Hepatic stellate cell (primary cell): ENCODE data around the gene VANGL1.

Experiments used
- DNase-seq: peaks from one replicate; pipeline ENCODE4 v3.0.0; 2011; ENCODE audit warnings: low spot score

The VANGL1 gene

DNA sequence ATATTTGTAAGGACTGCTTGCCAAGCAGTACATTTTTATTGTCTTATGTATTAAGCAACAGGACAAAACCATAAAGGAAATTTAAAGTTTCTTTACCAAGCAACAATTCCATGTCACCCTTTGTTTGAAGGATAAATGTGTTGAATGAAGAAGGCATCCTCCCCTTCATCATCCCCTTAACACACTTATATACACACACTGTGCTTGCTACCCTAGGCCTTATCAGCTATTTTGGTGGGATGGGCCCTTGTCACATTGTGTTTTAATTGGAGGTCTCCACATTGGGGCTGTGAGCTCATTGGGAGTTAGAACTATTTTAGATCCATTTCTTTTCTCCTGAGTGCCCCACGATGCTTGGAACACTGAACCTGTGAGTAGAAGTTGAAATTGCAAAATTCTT is 1.9 kb downstream of the VANGL1 start:
- no peak for DNase-seq

DNA sequence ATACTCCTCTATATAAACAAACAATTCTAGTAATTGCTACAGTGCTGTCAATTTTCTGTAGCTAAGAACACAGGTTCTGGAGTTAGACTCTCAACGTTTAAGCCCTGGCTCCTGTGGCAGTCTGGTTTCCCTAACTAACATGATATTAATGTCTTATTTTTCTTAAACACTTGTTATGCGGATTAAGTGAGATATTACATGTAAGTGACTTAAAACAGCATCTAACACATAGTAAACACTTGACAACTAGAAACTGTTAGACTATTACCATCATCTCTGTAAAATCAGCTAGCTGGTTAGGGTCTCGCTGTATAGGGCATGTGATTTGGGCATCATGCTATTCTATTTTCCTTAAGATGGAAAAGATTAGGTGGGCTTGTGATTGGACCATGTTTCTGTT is 2.3 kb downstream of the VANGL1 start:
- no peak for DNase-seq

DNA sequence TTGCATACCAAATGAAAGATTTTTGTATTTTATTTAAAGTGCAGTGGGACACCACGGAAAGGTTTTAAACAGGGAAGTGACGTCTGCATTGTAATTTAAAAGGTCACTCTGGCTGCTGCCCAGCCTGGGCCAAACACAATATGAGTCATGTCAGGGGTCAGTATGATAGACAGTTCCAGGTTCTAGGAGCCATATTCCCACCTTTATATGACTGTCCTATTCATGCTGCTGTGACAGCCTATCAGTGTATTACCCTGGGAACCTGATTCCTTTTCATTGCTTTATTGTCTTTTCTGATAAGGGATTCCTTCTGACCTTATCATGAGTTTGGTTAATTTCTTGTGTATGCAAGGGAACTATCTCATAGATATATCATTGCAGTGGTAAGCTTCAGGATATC is 5.3 kb downstream of the VANGL1 start:
- DNase-seq: no peak

DNA sequence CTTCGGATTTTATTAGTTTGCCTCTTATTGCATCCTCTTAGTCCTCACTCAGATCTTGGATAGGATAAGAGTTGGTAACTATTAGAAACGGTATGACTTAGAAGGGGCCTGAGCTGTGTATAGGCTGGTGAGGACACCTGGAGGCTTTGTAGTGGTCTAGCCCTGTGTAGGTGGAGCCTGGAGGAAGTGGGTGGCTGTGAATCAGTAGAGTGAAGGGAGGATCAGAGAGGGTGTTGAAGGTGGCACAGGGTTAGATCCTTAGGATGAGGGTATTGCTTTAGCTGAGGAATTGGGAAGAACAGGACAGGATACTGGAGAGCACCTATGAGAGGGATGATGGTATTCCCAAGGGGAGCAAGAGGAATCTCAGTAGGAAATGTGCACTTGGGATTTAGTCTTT is 5.7 kb downstream of the VANGL1 start:
- DNase-seq: no peak

DNA sequence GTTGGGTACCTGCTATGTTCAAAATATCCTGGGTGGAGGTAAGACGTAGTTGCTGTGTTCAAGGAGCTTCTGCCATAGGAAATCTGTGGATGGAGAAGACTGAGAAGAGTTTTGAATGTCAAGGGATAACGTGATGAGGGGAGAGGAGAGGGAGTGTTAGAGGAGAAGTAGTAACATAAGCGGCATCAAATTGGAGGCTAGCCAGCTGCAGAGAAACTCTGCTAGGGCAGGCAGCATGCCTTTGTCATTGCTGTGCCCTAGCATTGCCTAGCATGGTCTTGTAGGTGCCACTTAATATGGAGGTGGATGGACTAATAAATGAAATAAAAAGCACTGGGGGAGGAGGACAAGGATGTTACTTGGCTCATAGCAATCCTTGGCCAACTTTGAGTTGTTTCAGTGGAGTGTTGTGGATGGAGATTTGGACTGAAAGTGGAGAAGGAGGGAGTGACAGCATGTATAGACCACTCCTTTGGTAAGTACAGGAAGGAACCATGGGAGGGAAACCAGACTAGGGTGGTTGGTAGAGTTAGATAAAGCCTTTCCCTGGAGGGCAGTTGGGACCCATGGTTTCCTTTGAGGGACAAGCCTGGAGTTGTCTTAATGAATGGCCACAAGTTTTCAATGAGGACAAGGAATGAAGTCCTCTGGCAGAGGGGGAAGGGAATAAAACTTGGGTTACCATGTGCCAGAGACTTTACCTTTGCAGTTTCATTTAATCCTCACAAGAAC is 6.3 kb downstream of the VANGL1 start:
- no peak for DNase-seq

DNA sequence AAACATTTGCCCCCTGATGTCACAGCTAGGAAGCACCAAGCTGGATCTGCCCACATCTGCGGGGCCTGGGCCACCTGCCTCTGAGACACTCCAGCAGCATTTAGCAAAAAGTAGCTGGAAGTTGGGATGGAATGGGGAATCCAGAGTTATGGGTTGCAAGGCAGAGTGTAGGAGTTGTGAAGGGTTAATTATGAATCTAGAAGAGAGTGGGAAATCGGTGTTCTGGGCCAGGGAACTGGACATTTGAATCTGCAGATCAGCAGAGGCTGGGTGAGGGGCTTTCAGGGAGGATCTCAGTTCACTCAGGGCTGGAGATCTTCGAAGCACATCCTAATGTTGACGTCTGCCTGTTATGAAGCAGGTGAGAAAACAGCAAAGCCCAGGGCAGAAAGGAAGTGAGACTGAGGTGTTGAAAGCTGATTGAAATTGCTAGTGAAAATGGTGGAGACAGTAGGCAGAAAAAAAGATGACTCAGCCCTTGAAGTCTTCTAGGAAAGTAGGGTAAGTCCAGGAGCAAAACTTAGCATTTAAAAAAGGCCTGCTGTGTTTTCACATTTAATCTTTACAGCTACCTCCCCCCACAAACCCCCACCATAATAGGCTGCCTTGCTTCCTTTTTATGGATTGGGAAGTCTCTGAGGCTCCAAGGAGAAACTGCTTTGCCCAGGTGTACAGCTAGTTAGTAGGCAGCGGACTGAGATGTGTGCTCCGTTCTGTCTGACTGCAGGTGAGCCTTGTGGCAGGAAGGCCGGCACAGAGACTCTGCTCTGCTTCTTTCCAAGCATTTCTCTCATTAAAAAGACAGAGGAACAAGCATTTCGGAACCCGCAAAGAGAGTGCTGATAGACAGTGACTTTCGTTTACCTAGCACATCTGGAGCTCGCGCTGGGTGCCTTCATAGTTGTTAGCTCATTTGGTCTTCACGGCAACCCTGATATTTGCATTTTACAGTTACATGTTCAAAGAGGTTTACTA is 7.2 kb downstream of the VANGL1 start:
- no peak for DNase-seq

DNA sequence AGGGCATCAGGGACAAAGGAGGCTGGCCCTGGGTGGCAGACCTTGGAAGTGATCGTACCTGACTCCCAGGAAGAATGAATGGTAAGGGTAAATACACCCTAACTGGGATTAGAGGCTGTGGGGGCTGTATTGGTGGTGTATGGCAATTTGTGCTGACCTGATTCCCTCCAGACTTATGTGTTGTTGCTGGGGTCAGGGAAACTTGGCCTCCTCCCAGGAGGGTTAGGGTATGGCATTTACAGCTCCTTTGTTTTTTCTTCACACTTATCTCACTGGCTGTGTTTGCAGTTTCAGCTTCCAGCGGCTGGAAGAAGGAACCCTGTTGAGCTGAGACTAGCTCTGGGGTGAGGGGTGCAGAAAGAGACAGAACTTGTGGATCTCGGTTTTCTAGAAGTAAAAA is 8.2 kb downstream of the VANGL1 start:
- no peak for DNase-seq

DNA sequence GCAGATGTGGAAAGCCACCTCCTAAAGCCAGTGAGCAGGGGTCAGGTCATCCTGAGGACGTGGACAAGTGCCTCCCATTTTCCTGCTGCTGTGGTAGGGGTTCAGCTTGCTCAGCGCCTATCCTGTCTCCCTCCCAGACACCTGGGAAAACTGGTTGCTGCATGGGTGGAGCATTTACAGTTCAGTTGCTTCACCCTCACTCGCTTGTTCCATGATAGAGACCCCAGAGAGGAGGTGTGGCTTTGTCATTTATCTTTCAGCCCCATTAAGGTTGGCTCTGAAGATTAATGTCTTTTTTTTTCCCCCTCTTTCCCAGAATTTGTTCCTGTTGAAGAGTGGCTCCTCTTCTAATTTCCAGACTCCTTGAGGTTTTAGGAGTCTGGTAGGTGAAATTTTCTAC is 9.2 kb downstream of the VANGL1 start:
- DNase-seq: no peak

DNA sequence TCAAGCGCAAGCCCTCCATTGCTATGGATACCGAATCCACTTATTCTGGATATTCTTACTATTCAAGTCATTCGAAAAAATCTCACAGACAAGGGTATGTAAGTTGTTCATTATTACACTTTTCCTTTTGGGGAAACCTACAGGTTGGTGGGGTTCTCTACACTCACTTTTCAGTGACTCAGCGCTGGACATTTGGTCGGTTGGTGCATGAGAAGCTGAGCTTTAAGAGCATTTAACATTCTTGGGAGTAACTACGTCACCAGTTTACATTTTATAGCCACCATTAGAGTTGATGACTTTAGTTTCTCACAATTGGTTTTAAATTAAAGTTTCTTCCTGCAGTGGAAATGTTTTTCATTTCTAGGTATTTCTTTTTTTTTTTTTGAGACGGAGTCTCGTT is 9.6 kb downstream of the VANGL1 start:
- no peak for DNase-seq

DNA sequence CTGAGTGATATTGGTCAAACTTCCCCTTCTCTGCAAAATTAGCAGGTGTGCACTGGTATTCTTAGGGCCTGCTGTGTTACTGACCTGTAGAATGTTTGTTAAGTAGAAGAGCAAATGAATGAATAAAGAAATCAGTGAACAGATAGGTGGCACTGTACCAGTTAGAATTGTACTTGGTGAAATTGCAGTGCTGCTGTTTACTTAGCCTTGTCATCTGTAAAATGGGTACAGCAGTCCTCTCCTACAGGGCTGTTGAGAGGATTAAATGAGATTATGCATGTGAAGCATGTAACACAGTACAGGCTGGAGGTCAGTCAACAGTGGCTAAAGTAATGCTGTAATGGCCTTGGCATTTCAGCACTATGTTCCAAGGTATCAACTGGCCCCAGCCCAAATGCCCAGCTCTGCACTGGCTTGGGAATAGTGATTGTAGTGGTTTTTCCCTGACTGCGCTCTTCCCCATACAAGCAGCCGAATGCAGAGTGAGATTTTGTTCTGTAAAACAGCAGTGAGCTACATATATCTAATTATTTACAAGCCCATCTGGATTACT is 10.5 kb downstream of the VANGL1 start:
- no peak for DNase-seq

DNA sequence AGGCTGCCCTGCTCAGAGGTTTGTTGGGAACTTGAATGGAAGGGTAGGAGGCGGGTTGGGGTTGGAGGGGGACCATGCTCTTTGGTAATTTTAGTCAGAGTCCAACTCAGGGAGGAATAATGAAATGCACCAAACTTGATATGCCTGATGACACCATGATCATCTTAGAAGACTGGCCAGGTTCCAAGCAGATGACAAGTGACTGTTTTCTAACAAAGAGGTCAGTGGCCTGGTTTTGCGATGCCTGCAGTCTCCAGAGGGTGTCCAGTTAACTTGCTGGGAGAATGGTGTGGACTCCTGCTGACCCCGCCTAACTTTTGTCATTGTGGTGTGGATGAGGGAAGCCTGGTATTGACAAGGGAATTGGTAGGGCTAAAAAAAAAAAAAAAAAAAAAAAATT is 12.4 kb downstream of the VANGL1 start:
- DNase-seq: no peak

DNA sequence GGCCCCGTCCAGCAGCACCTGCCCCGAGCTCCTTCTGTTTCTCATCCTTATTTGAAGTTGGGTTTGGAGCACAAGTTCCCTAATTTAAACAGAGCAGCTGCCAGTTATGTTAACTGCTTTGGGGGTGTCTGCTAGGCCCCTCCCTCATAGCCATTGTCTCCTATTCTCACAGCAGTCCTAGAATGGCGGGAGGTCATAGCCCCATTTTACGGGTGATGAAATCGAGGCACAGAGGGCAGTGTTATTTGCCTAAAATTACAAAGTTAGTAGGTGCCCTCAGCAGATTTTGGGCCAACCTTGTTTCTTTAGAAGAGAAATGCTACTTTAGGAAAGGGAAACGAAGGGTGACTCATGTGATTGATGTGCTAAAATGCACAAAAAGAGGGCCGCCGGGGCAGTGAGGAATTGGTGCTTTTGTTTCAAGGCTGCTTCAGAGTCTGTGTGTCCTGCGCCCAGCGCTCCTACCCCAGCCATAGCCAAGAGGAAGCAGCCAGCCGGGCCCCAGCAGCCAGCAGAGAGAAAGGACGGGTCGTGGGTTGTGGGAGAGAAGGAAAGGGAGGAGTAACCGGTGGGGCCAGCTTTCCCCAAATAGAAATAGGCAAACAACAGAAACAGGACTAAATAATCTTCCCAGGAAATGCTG is 13.0 kb downstream of the VANGL1 start:
- peak; percentile 43 for DNase-seq

DNA sequence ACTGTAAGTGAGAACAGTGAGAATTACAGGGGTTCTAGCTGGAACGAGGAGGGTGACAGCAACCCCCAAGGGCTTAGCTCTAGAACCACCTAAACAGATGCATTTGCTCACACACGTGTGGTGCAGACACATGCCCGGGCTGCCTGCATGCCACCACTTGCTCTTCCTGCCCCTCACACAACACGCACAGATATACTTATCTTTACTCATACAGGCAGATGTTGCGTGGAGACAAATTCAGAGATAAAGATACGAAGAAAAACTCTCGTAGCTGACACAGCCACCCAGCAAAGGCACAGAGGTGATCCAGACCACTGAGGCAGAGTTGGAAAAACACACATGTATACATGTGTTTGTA is 13.5 kb downstream of the VANGL1 start:
- DNase-seq: no peak

DNA sequence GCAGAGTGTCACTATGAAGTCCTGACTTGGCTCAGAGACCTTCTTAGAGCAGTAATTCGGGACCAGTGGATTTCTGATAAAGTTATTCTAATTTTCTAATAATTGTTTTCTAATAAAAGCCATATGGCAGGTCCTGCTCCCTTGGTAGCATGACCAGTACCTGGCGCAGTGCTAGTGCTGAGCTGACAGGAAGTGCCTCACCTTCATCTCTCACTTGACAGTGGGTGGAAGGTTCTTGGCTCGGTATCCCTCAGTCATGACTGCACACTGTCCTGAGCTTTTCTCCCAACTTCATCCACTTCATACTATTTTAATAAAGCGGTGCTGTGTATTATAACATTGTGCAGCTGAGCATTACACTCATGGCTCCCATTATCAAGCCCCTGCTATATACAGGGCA is 14.1 kb downstream of the VANGL1 start:
- DNase-seq: no peak

DNA sequence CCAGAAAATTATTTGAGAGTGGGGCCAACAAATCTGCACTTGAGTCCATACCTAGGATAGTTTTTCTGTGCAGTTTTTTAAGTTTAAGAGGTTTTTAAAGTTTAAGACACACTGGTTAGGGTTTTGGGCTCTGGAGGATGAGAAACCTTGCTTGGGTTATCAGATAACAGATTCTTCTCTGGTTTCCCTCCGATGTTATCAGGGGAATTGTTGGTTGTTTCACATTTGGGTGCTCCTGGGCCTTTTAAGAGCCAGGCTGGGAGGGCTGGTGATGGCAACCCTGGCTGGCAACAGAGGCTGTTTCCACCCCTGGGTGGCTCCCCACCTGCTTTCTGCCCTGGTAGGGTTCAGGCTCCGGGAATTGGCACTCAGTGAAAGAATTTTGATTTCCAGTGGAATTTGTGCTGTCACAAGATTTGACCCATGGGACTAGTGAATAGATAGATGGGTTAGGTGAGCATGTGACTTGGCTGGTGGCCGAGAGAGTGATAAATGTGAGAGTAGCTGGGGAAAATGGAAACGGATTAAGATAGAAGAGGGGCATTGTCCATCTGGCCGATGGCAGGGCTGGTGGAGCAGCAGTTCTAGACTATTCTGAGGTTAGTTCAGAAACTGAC is 14.8 kb downstream of the VANGL1 start:
- DNase-seq: no peak

DNA sequence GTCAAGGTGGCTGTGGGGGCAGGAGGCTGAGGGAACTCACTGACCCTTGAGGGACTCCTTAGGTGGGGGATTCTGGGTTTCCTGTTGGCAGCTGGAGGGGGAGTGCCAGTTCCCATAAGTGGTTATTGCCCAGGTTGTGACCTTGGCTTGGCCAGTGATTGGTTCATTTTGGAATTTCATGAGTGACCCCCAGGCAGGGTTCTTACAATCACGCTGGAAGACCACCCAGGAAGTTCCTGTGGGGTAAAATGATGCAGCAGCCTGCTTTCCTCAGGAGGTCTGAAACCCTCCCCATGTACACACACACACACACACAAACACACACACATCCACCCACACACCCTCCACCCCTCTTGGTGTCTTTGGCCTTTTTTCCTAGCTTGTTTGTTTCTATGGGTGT is 16.9 kb downstream of the VANGL1 start:
- DNase-seq: no peak

DNA sequence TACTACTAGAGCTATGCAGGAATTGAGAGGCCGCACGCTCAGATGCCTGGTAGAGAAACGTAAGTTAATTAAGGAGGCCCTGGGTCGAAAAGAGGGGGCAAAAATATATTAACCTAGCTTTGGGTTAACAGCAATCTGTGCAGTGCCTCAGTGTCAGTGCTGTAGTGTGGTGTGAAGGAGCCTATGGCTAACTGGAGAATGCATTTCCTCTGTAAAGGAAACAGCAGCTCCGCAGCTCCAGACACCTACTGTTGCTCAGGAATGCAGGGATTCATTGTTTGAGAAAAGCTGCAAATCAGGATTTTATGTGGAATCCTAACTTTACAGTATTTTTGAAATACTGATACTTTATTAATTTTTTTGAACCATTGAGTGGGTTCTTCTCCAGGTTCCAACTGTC is 18.4 kb downstream of the VANGL1 start:
- DNase-seq: no peak

DNA sequence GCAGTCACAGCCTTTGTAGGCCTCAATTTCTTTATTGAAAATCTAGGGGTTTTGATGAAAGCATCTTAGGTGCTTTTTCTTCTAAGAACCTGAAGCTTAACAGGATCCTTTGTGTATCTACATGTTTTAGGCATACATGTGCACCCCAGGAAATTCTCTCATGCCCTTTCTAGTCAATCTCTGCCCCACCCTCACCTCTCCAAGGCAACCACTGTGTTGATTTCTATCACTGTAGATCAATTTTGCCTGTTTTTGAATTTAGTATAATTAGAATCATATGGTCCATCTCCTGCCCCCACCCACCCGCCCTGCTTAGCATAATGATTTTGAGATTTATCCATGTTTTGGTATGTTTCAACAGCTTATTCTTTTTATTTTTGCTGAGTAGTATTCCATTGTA is 19.4 kb downstream of the VANGL1 start:
- no peak for DNase-seq

DNA sequence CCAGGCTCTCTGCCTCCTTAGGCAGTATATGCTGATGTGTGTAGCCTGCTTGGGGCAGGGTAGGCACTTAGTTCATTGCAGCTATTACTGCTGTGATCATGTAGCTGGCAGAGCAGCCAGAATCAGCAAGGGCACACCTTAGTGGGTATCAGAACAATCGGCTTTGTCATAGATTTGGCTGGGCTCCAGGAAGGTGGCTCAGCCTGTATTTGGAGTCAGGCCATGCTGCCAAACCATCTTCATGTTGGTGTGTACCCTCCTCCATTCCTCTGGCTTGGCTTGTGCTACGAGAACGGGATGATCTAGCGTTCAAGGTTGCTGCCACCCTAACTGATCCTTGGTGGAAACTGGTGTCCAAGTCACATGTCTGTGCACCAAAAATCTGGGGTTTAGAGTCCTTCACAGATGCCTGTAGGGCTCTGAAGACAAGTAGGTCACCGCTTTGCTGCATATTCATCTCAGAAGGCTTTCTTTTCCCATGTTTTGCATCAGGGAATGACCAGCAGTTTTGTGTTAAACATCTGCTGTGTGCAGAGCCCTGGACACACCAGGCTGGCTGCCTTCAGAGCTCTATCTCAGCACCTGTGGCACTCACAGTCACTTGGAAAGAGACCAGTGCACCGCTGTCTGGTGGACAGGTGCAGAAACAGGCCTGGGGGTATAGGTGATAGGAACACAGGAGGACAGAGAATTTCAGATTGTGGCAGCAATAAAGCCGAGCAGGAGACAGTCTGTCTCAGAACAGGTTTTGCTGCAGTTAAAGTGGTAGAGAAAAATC is 23.7 kb downstream of the VANGL1 start:
- DNase-seq: no peak

DNA sequence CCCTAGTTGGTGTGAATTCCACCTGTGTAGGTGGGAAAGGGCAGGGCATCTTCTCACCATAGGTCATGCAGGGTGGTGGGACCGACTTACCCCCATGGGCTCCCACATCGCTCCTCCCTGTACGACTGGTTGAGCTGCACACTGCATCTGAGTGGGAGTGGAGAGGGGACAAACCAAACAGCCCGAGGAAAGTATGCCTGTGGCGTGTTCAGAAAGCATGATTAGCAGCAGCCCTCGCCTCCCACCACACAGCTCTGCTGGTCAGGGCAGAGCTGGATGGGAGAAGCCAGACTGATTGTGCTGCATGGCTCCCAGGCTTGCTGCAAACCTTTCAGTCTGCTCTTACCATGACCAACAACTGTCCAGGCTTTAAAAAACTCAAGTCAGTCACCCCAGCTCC is 24.4 kb downstream of the VANGL1 start:
- no peak for DNase-seq

DNA sequence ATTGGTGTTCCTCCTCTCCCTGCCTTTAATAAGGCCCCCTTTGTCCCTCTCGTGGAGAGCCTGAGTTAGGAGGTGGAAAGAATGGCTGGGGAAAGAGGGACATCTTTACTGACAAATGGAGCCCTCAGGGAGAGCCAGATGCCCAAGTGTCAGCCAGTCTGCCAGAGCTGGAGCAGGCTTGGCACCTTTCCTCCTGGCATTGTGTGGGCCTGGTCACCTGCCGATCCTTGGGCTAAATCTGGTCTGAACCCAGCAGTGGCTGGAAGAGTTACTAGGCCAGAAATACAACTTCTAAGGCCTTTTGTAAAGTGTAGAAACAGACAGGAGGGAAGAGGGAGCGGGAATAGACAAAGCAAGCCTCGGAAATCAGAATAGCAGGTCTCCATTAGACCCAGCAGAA is 24.9 kb downstream of the VANGL1 start:
- no peak for DNase-seq

DNA sequence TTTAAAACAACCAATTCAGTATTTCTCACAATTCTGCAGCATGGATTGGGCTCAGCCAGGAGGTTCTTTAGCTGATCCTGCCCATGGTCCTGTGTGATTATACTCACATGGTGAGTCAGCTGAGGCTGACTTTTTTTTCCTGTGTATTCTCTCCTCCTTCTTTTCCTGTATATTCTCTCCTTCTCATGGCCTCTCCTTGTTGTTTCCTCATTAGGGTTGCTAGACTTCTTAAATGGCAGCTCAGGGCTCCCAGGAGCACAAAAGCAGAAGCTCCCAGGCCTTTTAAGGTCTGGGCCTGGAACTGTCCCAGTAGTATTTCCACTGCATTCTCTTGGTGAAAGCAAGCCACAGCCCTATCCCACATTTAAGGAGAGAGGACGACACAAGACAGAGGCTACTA is 26.8 kb downstream of the VANGL1 start:
- no peak for DNase-seq
